Smooth muscle cell (in vitro differentiated cells): ENCODE results near the gene GJB3. TPM values are rescaled to one million over a fixed set of nuclear protein-coding genes. Genes with fewer than 3 reads are reported as not detected.
"Not testable (repeated sequence)": the region's sequence is repeated elsewhere in the genome, so short reads cannot be mapped to it uniquely, and the experiment has no call there.

Source experiments
- DNase-seq: peaks from one replicate; lab custom pipeline; 2025; ENCODE audit not compliant: unreplicated experiment; lab: John Stamatoyannopoulos, UW
- H2AFZ ChIP-seq: fragments of 200-600 bp; sonication (generic); 2 replicates; pipeline ENCODE4 v1.6.0; 2016; ENCODE audit warnings: antibody characterized with exemption, low read depth, mild to moderate bottlenecking
- H3F3A ChIP-seq: fragments of 200-600 bp; sonication (generic); 2 replicates; pipeline ENCODE4 v1.6.0; 2017; ENCODE audit warnings: antibody characterized with exemption, low read depth
- H3K27ac ChIP-seq: fragments of 200-600 bp; sonication (generic); 2 replicates; pipeline ENCODE4 v1.5.1; 2016; ENCODE audit warnings: low read depth, mild to moderate bottlenecking
- H3K27me3 ChIP-seq: fragments of 200-600 bp; sonication (generic); 2 replicates; pipeline ENCODE4 v1.6.1; 2016; ENCODE audit warnings: low read depth, mild to moderate bottlenecking
- H3K36me3 ChIP-seq: fragments of 200-600 bp; sonication (generic); 2 replicates; pipeline ENCODE4 v1.5.1; 2016; ENCODE audit warnings: low read depth
- H3K4me1 ChIP-seq: fragments of 200-600 bp; sonication (generic); 2 replicates; pipeline ENCODE4 v1.5.1; 2016; ENCODE audit warnings: low read depth
- H3K4me2 ChIP-seq: fragments of 200-600 bp; sonication (generic); 2 replicates; pipeline ENCODE4 v1.6.0; 2016; ENCODE audit warnings: mild to moderate bottlenecking
- H3K4me3 ChIP-seq: fragments of 200-600 bp; sonication (generic); 2 replicates; pipeline ENCODE4 v1.5.1; 2016; ENCODE audit warnings: mild to moderate bottlenecking
- H3K79me2 ChIP-seq: fragments of 200-600 bp; sonication (generic); 2 replicates; pipeline ENCODE4 v1.6.0; 2016; ENCODE audit warnings: low read depth, mild to moderate bottlenecking
- H3K9ac ChIP-seq: fragments of 200-600 bp; sonication (generic); 2 replicates; pipeline ENCODE4 v1.6.0; 2016; ENCODE audit warnings: low read depth
- H3K9me3 ChIP-seq: fragments of 200-600 bp; sonication (generic); replicated peaks from 2 replicates; pipeline ENCODE4 v1.5.1; 2016; ENCODE audit warnings: low read depth
- H4K20me1 ChIP-seq: fragments of 200-600 bp; sonication (generic); 2 replicates; pipeline ENCODE4 v1.6.0; 2016; ENCODE audit warnings: low read depth
- CTCF ChIP-seq: fragments of 200-600 bp; sonication (generic); IDR thresholded peaks from 2 replicates; pipeline ENCODE4 v1.5.1; 2017; ENCODE audit warnings: borderline replicate concordance, mild to moderate bottlenecking, antibody characterized with exemption; ENCODE audit not compliant: insufficient read depth, poor library complexity, severe bottlenecking
- WGBS: methylation state at CpG from one replicate; pipeline ENCODE4 v1.1.7; 2016; ENCODE audit warnings: low lambda C conversion rate; 5-methylcytosine and 5-hydroxymethylcytosine counted together
- polyA plus RNA-seq: library from polyadenylated mRNA; unstranded; fragments of >200 nt; fragmentation: Nextera tagmentation; extraction: Ambion mirVana; gene quantifications from 2 replicates; pipeline ENCODE4 v1.2.1, GENCODE V29; 2016
- total RNA-seq: library from RNA; depleted of rRNA; stranded (reverse); fragments of >200 nt; gene quantifications from 2 replicates; pipeline ENCODE4 v1.2.3, GENCODE V29; 2014

GJB3 gene
- total and polyA plus RNA-seq, 2 experiments from 2014 or later: 2.9 to 10.0 TPM

GRCh38 chr1:34806396-34806795, 25.4 kb downstream of the GJB3 start:
- 36% methylated on average over 3 of the region's 3 CpGs for WGBS
- H3K79me2 ChIP-seq: no peaks in the 10 kb centered on the region
- H3K4me2 ChIP-seq: no peak overlapping the region
- no peaks in the 10 kb centered on the region for H3K4me1 ChIP-seq
- H3K9ac ChIP-seq: no peak overlapping the region
- H3K36me3 ChIP-seq: no peaks in the 10 kb centered on the region
- TF ChIP-seq CTCF: no peak
- DNase-seq: no peak
- no peak overlapping the region for H3K4me3 ChIP-seq
- H3K9me3 ChIP-seq: no peaks in the 10 kb centered on the region
- no peak overlapping the region for H2AFZ ChIP-seq
- H3K27ac ChIP-seq: no peak overlapping the region
- no peaks in the 10 kb centered on the region for H3K27me3 ChIP-seq
- peaks cover 16% of the 10 kb centered on the region for H4K20me1 ChIP-seq
- no peaks in the 10 kb centered on the region for H3F3A ChIP-seq

- H3K4me2 ChIP-seq: no peak overlapping the region
- H3K27ac ChIP-seq: no peak overlapping the region
- no peak for TF ChIP-seq CTCF
- H3K4me1 ChIP-seq: no peaks in the 10 kb centered on the region
- H3F3A ChIP-seq: no peaks in the 10 kb centered on the region
- no peaks in the 10 kb centered on the region for H3K36me3 ChIP-seq
- 91% methylated on average over 9 of the region's 9 CpGs for WGBS
- no peak overlapping the region for H2AFZ ChIP-seq
- H3K79me2 ChIP-seq: no peaks in the 10 kb centered on the region
- H3K9ac ChIP-seq: no peak overlapping the region
- H3K9me3 ChIP-seq: no peaks in the 10 kb centered on the region
- H3K27me3 ChIP-seq: no peaks in the 10 kb centered on the region
- H4K20me1 ChIP-seq: peaks cover 16% of the 10 kb centered on the region
- no peak overlapping the region for H3K4me3 ChIP-seq
- no peak for DNase-seq
These were observed 27.2 kb downstream of the GJB3 start for GRCh38 chr1:34808051-34808810.

GRCh38 chr1:34810781-34811180, 29.8 kb downstream of the GJB3 start:
- H2AFZ ChIP-seq, DNase-seq, H3F3A ChIP-seq, H3K4me1 ChIP-seq, H3K4me2 ChIP-seq, H3K27ac ChIP-seq, H3K9ac ChIP-seq, H3K9me3 ChIP-seq, H3K36me3 ChIP-seq, H3K79me2 ChIP-seq, H3K27me3 ChIP-seq, H3K4me3 ChIP-seq: not testable (repeated sequence)
- peaks cover 30% of the 10 kb centered on the region for H4K20me1 ChIP-seq
- WGBS: 91% methylated on average over 3 of the region's 3 CpGs

- H3K27ac ChIP-seq: no peak overlapping the region
- no peak overlapping the region for H3K9ac ChIP-seq
- H3K27me3 ChIP-seq: no peaks in the 10 kb centered on the region
- DNase-seq: no peak
- no peak for TF ChIP-seq CTCF
- no peaks in the 10 kb centered on the region for H3F3A ChIP-seq
- no peaks in the 10 kb centered on the region for H3K9me3 ChIP-seq
- H3K4me1 ChIP-seq: no peaks in the 10 kb centered on the region
- peaks cover 35% of the 10 kb centered on the region for H4K20me1 ChIP-seq
- H2AFZ ChIP-seq: no peak overlapping the region
- H3K4me3 ChIP-seq: no peak overlapping the region
- no peak overlapping the region for H3K4me2 ChIP-seq
- H3K79me2 ChIP-seq: no peaks in the 10 kb centered on the region
- no peaks in the 10 kb centered on the region for H3K36me3 ChIP-seq
These were observed 35.3 kb downstream of the GJB3 start for GRCh38 chr1:34816332-34816731.
